ENCODE measurements around the gene EHD1. TPM values are rescaled to one million over a fixed set of nuclear protein-coding genes. Genes with fewer than 3 reads are reported as not detected.
A peak's percentile ranks its signal among the peaks of the same experiment; 100 is the strongest.

Gene EHD1
- total and polyA plus RNA-seq, 9 of the 15 experiments (the other 6 are each of a cell fraction or from before 2014, with no cell fraction given), result 0.46 to 65.0 (median 16.4) TPM

DNA sequence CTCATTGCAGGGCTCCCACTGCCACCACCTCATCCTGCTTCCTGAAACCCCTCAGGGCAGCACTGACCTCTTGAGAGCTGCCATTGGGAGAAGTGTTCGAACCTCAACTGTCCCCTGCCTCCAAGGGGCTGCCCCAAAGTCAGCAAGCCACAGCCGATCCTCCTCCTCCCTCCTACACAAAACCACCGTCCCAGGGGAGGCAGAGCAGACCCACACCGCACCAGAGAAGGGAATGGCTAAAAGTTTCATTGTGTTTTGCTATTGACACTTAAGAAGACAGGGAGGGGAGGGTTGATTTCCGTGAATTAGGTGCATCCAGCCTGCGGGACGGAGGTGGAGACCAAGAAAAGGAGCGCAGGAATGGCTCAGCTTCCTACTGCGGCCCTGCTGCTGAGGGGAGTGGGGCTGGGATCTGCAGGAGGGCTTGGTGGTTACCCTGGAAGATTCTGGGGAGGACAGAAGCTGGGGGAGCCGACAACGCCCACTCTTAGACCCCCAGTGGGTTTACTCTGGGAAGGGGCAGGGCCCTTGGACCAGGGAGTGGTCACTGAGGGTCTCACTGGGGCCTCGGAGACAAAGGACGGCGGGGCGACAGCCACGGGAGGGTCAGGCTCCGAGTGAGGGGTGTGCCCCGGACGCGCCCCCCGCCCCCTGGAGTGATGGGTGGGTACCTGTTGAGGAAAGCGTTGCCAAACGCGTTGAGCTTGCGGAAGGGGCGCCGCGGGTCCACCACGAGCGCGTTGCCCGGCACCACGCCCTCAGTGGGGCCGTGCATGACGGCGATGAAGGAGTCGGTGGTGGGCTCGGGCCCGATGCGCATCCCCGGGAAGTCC, 815 bp downstream of the EHD1 start (continued):
- TF ChIP-seq ZFP30 (CRISPR knock-in tag; IDR thresholded peaks at IDR 0.05; ENCODE audit: borderline replicate concordance) (no peak), PURB (CRISPR knock-in tag; IDR thresholded peaks at IDR 0.05; ENCODE audit: low read depth) (no peak), ZNF239 (CRISPR knock-in tag; IDR thresholded peaks at IDR 0.05) (no peak), MCM3 (IDR thresholded peaks at IDR 0.05) (no peak), SAP30 (IDR thresholded peaks at IDR 0.05; ENCODE audit: borderline replicate concordance, insufficient read depth, low read depth, low read length, poor library complexity, severe bottlenecking) (peak; percentile 90), SIN3A (IDR thresholded peaks at IDR 0.05; ENCODE audit: borderline replicate concordance in 2 of 2, control insufficient read depth in 1 of 2, low read depth in 2 of 2, low read length in 2 of 2) (peak in 1 of 2 experiments; percentile 5; a peak in 1 of 4 replicates), TCF7 (IDR thresholded peaks at IDR 0.05; ENCODE audit: borderline replicate concordance) (no peak), BMI1 (IDR thresholded peaks at IDR 0.05; ENCODE audit: low read length) (no peak), E2F3 (CRISPR knock-in tag; IDR thresholded peaks at IDR 0.05) (no peak), FOXM1 (IDR thresholded peaks at IDR 0.05; ENCODE audit: low read depth) (no peak), FOXM1 (CRISPR knock-in tag; IDR thresholded peaks at IDR 0.05; ENCODE audit: low read depth) (0 out of 2 replicates have a peak, but pooled peaks have one; percentile 43), HIVEP1 (CRISPR knock-in tag; IDR thresholded peaks at IDR 0.05) (no peak), HDAC3 (IDR thresholded peaks at IDR 0.05; ENCODE audit: borderline replicate concordance, partially characterized antibody) (no peak), KAT7 (CRISPR knock-in tag; IDR thresholded peaks at IDR 0.05; ENCODE audit: borderline replicate concordance) (peak; percentile 81; the same call in 1 of the 2 replicates), ZNF707 (CRISPR knock-in tag; conservative IDR thresholded peaks at IDR 0.05) (no peak), ZZZ3 (IDR thresholded peaks at IDR 0.05) (no peak), KDM4B (IDR thresholded peaks at IDR 0.05; ENCODE audit: borderline replicate concordance in 2 of 2, low read depth in 1 of 2) (no peak)
- TF ChIP-seq, protein P1, sequence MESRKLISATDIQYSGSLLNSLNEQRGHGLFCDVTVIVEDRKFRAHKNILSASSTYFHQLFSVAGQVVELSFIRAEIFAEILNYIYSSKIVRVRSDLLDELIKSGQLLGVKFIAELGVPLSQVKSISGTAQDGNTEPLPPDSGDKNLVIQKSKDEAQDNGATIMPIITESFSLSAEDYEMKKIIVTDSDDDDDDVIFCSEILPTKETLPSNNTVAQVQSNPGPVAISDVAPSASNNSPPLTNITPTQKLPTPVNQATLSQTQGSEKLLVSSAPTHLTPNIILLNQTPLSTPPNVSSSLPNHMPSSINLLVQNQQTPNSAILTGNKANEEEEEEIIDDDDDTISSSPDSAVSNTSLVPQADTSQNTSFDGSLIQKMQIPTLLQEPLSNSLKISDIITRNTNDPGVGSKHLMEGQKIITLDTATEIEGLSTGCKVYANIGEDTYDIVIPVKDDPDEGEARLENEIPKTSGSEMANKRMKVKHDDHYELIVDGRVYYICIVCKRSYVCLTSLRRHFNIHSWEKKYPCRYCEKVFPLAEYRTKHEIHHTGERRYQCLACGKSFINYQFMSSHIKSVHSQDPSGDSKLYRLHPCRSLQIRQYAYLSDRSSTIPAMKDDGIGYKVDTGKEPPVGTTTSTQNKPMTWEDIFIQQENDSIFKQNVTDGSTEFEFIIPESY (CRISPR knock-in tag; IDR thresholded peaks at IDR 0.05), result no peak
- TF ChIP-seq, protein P2, sequence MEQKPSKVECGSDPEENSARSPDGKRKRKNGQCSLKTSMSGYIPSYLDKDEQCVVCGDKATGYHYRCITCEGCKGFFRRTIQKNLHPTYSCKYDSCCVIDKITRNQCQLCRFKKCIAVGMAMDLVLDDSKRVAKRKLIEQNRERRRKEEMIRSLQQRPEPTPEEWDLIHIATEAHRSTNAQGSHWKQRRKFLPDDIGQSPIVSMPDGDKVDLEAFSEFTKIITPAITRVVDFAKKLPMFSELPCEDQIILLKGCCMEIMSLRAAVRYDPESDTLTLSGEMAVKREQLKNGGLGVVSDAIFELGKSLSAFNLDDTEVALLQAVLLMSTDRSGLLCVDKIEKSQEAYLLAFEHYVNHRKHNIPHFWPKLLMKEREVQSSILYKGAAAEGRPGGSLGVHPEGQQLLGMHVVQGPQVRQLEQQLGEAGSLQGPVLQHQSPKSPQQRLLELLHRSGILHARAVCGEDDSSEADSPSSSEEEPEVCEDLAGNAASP (IDR thresholded peaks at IDR 0.05), result no peak
- TF ChIP-seq, protein P3, sequence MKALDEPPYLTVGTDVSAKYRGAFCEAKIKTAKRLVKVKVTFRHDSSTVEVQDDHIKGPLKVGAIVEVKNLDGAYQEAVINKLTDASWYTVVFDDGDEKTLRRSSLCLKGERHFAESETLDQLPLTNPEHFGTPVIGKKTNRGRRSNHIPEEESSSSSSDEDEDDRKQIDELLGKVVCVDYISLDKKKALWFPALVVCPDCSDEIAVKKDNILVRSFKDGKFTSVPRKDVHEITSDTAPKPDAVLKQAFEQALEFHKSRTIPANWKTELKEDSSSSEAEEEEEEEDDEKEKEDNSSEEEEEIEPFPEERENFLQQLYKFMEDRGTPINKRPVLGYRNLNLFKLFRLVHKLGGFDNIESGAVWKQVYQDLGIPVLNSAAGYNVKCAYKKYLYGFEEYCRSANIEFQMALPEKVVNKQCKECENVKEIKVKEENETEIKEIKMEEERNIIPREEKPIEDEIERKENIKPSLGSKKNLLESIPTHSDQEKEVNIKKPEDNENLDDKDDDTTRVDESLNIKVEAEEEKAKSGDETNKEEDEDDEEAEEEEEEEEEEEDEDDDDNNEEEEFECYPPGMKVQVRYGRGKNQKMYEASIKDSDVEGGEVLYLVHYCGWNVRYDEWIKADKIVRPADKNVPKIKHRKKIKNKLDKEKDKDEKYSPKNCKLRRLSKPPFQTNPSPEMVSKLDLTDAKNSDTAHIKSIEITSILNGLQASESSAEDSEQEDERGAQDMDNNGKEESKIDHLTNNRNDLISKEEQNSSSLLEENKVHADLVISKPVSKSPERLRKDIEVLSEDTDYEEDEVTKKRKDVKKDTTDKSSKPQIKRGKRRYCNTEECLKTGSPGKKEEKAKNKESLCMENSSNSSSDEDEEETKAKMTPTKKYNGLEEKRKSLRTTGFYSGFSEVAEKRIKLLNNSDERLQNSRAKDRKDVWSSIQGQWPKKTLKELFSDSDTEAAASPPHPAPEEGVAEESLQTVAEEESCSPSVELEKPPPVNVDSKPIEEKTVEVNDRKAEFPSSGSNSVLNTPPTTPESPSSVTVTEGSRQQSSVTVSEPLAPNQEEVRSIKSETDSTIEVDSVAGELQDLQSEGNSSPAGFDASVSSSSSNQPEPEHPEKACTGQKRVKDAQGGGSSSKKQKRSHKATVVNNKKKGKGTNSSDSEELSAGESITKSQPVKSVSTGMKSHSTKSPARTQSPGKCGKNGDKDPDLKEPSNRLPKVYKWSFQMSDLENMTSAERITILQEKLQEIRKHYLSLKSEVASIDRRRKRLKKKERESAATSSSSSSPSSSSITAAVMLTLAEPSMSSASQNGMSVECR (CRISPR knock-in tag; IDR thresholded peaks at IDR 0.05), result 0 out of 2 replicates have a peak, but pooled peaks have one; percentile 88

Measured in K562 (cell line).